Osteocyte (in vitro differentiated cells): ENCODE data around the gene CDA. TPM values are rescaled to one million over a fixed set of nuclear protein-coding genes. Genes with fewer than 3 reads are reported as not detected.

Experiments used
- DNase-seq: peaks from one replicate; pipeline ENCODE4 v3.0.0; 2021; ENCODE audit warnings: mixed read lengths; ENCODE audit not compliant: unreplicated experiment; ENCODE audit errors: extremely low spot score
- H3K27ac Mint-ChIP-seq: one replicate; pipeline ENCODE4 v1.8.0; 2021; ENCODE audit warnings: mild to moderate bottlenecking, mixed read lengths; ENCODE audit not compliant: unreplicated experiment
- H3K27me3 Mint-ChIP-seq: one replicate; pipeline ENCODE4 v1.8.0; 2021; ENCODE audit warnings: mixed read lengths; ENCODE audit not compliant: unreplicated experiment
- H3K36me3 Mint-ChIP-seq: one replicate; pipeline ENCODE4 v1.8.0; 2021; ENCODE audit warnings: mixed read lengths; ENCODE audit not compliant: unreplicated experiment
- H3K4me1 Mint-ChIP-seq: one replicate; pipeline ENCODE4 v1.8.0; 2021; ENCODE audit warnings: mixed read lengths; ENCODE audit not compliant: unreplicated experiment
- H3K4me3 Mint-ChIP-seq: one replicate; pipeline ENCODE4 v1.8.0; 2021; ENCODE audit warnings: mild to moderate bottlenecking, moderate library complexity, mixed read lengths; ENCODE audit not compliant: unreplicated experiment
- H3K9me3 Mint-ChIP-seq: one replicate; pipeline ENCODE4 v1.8.0; 2021; ENCODE audit warnings: mixed read lengths; ENCODE audit not compliant: unreplicated experiment
- total RNA-seq: library from RNA; stranded (reverse); gene quantifications from 2 replicates; pipeline ENCODE4 v1.2.1, GENCODE V29; 2021
- TF ChIP-seq, protein P1 (sequence below): fragments of 200-600 bp; sonication (generic); IDR thresholded peaks from 2 replicates; pipeline ENCODE4 v1.5.0; 2021; ENCODE audit warnings: antibody characterized with exemption, mild to moderate bottlenecking, moderate library complexity

Gene CDA
- total RNA-seq, 1 donor from 2014 or later: not detected

DNA sequence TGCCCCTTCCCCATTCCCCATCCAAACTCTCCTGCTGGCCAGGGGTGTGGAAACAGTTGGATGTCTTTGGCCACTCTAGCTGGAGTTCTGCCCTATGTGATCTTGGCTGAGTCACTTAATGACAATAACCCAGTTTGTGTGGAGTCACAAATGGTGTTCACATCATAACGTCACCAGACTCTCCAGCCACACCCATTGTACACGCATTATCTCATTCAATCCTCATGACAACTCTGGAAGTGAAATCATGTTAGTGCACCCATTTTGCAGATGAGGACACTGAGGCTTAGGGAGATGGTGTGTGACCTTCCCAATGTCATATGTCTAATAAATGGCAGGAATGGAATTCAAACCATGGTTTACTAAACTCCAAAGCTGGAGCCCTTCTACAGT lies 1.2 kb upstream of the CDA start:
- peaks cover 7% of the 10 kb centered on the region for H3K4me1 Mint-ChIP-seq
- H3K27ac Mint-ChIP-seq: no peak overlapping the region
- H3K36me3 Mint-ChIP-seq: no peaks in the 10 kb centered on the region
- no peaks in the 10 kb centered on the region for H3K9me3 Mint-ChIP-seq
- H3K4me3 Mint-ChIP-seq: no peak overlapping the region
- TF ChIP-seq, protein P1, sequence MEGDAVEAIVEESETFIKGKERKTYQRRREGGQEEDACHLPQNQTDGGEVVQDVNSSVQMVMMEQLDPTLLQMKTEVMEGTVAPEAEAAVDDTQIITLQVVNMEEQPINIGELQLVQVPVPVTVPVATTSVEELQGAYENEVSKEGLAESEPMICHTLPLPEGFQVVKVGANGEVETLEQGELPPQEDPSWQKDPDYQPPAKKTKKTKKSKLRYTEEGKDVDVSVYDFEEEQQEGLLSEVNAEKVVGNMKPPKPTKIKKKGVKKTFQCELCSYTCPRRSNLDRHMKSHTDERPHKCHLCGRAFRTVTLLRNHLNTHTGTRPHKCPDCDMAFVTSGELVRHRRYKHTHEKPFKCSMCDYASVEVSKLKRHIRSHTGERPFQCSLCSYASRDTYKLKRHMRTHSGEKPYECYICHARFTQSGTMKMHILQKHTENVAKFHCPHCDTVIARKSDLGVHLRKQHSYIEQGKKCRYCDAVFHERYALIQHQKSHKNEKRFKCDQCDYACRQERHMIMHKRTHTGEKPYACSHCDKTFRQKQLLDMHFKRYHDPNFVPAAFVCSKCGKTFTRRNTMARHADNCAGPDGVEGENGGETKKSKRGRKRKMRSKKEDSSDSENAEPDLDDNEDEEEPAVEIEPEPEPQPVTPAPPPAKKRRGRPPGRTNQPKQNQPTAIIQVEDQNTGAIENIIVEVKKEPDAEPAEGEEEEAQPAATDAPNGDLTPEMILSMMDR: no peak
- no peak for DNase-seq
- peaks cover 15% of the 10 kb centered on the region for H3K27me3 Mint-ChIP-seq

DNA sequence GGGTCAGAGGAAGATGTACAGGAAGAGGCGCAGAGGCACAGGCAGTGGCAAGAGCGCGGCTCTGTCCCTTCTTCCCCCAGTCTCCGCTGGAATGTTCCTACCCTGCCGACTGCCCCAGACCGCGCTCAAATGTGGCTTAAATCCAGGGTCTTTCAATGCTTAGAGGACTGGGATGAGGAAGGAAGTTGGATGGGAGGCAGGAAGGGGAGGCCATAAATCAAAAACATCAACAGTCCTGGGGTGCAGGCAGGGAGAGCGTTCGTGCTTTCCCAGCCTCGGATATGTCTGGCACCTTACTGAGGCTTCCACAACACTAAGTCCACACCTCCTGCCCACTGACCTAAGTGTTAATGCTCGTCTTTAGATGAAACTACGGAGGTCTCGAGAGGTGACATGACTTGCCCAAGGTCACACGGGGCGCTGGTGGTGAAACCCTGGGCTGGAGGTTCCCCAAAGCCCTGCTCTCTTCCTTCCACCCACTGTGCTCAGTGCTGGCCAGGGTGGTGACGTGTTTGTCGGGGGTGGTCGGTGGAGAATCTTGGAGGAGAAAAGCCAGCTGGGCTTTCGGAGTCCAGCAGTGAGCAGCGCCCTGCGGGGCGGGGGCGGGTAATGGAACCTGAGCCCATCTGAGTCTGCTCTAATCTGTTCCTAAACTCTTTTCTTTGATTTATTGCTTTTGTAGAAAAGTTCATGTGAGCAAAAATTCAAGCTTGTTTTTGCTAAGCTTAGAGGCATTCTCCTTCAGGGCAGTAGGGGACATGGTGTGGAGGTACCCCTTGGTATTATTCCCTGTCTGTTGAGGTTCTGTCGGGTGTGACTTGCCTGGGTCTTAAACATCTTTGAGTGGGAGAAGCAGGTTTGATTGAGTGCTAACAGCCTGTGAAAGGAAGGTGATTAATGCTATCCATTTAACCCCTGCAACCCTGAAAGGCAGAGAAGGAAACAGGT lies 708 bp downstream of the CDA start:
- H3K36me3 Mint-ChIP-seq: no peaks in the 10 kb centered on the region
- peaks cover 17% of the 10 kb centered on the region for H3K27me3 Mint-ChIP-seq
- H3K9me3 Mint-ChIP-seq: no peaks in the 10 kb centered on the region
- peaks cover 7% of the 10 kb centered on the region for H3K4me1 Mint-ChIP-seq
- TF ChIP-seq, protein P1: no peak
- no peak for DNase-seq
- H3K27ac Mint-ChIP-seq: no peak overlapping the region
- H3K4me3 Mint-ChIP-seq: no peak overlapping the region

DNA sequence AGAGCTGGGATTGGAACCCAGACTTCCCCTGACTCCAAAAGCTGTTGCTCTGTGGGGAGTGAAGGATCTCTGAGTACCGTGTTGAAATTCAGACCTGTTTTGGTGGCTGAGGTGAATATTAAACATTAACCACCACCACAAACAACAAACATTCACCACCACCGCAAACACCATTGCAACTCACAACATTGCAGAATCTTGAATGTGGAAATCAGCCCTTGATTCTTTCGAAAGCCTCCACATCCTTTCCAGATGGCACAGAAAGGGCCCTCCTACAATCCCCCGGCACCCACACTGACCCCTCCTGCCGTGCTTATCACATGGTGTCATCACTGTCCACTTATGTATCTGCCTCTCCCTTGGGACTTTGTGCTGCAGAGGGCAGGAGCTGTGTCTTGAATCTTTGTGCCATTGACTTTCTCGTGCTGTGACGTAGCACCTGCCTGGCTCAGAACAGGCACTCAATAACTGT lies 1.4 kb downstream of the CDA start:
- no peak for DNase-seq
- H3K27me3 Mint-ChIP-seq: peaks cover 17% of the 10 kb centered on the region

DNA sequence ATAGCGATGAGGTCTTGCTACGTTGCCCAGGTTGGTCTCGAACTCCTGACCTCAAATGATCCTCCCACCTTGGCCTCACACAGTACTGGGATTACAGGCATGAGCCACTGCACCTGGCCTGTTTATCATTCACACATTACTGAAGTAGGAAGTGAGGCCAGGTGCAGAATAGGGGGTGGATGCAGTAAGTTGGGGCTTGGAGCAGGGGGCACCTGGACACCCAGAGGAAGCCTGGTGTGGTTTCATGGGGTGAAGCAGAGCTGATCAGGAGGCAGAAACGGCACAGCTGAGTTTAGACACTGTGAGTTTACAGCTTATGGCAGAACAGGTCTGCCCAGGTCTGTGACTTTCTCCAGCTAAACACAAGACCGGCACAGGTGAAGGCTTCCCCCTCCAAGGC lies 4.9 kb downstream of the CDA start:
- peaks cover 17% of the 10 kb centered on the region for H3K27me3 Mint-ChIP-seq

More for the DNA sequence above, 1.4 kb downstream of the CDA start:
- H3K9me3 Mint-ChIP-seq: no peaks in the 10 kb centered on the region
- TF ChIP-seq, protein P1: no peak
- peaks cover 7% of the 10 kb centered on the region for H3K4me1 Mint-ChIP-seq
- no peaks in the 10 kb centered on the region for H3K36me3 Mint-ChIP-seq
- no peak overlapping the region for H3K27ac Mint-ChIP-seq
- no peak overlapping the region for H3K4me3 Mint-ChIP-seq

DNA sequence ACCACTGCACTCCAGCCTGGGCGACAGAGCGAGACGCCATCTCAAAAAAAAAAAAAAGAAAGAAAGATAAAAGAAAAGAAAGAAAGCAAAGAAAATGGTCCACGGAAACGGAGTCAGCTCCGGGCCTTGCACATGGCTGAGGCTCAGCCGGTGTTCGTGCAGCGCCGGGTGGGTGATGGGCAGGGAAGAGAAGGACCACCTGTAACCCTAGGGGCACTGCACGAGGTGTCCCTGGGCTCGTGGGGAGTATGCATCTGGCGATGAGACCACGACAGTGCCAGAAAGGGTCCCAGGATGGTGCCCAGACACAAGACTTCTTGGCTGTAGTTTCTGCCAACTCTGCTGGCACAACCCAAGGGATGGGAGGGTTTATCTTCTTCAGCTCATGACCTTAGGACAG lies 5.8 kb downstream of the CDA start:
- H3K4me1 Mint-ChIP-seq: peaks cover 6% of the 10 kb centered on the region
- H3K36me3 Mint-ChIP-seq: no peaks in the 10 kb centered on the region
- H3K9me3 Mint-ChIP-seq: no peaks in the 10 kb centered on the region
- H3K4me3 Mint-ChIP-seq: no peak overlapping the region
- DNase-seq: no peak
- TF ChIP-seq, protein P1: no peak
- H3K27me3 Mint-ChIP-seq: peaks cover 14% of the 10 kb centered on the region
- H3K27ac Mint-ChIP-seq: no peak overlapping the region

More for the DNA sequence above, 4.9 kb downstream of the CDA start:
- Mint-ChIP-seq H3K4me3 (no peak overlapping the region), H3K27ac (no peak overlapping the region), H3K36me3 (no peaks in the 10 kb centered on the region), H3K9me3 (no peaks in the 10 kb centered on the region), H3K4me1 (peaks cover 8% of the 10 kb centered on the region)
- TF ChIP-seq, protein P1: no peak
- DNase-seq: no peak
